ENCODE results near the gene OGFRL1.

The OGFRL1 gene

GRCh38 chr6:71336901-71337300, 48.3 kb downstream of the OGFRL1 start:
- no peak for DNase-seq

DNA sequence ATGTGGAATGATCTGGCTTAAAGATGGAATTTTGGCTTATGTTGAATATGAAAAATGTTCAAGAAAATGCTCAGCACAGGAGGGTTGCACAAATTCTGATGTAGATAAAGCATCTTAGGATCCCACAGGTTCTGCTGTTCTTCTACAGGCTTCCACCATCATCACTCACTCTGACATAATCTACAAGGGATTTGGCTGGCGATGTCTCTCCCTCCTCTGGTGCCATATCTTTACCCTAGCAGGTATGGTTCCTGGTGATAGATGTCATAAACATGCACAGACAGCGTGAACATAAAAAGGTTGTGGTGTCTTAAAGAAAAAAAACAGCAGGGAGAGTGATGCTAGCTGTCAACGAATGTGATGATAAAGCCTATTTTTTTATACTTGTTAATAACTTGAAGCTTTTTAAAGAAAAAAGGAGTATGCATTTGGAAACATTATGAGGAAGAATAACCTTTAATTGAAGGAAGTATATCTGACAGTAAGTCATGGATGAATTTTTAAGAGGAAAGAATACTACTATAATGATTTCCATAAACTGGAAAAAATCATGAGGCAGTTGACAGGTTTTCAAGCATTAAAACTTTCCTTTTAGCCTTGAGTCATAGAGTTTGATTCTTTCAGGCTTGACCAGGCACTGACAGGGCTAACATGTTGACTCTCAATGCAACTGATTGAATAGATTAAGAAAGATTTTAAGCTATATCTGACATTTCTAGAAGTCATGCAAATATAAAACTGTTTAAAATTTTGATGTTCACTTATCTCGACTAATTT, 50.1 kb downstream of the OGFRL1 start:
- DNase-seq = no peak

DNA sequence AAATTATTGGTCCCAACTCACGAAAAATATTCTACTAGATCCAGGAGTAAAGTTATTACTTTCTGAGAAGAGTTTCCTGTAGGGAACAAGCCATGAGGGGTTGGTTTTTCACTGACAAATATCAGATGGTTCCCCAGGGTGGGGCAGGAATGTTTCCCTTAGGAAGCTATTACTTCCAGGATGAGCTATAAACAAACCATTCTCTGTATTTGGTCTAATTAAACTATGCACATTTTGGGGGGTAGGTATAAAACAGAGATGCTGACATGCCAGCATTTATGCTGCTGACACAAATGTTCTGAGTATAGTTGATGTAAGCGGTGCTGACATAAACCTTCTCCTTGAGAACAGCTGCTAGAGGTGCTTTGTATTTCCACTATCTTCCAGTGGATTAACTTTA, 54.2 kb downstream of the OGFRL1 start:
- no peak for DNase-seq

GRCh38 chr6:71345476-71346333, 57.1 kb downstream of the OGFRL1 start:
- no peak for DNase-seq

DNA sequence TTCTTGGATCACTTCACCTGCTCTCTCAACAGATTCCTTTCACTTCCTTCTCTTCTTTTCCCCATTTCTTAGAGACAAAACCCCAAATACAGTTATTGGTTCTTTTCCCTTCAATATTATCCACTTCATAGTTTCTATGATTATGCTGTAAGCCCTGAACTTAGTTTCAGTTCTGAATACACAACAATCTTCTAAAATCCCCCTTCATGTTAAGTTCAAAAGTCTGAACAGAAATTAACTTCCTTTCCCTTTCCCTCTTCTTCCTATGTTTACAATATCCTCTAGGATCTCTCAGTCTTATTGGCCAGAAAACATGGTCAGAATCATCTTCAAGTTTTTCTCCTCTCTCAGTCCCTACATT, 57.7 kb downstream of the OGFRL1 start:
- no peak for DNase-seq

DNA sequence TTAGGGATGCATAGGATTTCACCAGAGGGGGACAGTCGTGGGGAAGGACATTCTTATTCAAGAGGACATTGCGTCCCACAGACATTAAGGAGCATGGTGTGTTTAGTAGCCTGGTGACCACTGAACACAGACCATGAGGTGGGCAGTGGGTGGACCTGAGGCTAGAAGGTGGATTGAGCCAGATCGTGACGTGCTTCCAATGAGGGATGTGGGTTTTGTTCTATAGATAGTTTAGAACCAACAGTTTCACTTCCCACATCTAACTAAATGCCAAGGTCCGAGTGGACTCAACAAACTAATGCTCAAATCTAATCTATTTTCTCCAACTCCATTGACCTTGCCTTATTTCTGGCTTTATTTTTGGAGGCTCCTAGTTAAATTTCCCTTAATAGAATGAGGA, 58.5 kb downstream of the OGFRL1 start:
- no peak for DNase-seq

- no peak for DNase-seq
Observed at GRCh38 chr6:71349395-71349794, 60.8 kb downstream of the OGFRL1 start.

GRCh38 chr6:71349976-71350615, 61.5 kb downstream of the OGFRL1 start:
- DNase-seq = no peak

DNA sequence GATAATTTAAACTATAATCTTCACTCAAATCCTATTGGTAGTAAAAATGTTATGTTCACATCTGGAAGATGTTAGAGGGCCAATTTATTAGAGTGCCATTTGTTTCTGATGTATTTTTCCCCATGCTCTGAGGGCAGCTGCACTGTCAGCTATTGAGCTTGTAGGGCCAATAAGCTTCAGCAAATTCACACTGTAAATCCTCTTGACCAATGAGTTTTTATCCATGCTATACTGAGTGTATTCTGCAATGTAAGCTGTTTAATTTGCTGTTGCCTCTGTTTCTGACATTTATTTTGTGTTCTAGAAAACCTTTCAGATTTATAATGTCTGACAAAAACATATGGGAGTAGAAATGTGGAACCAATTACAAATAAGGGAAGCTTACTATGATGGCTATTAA, 62.6 kb downstream of the OGFRL1 start:
- DNase-seq = no peak

All from activated CD4-positive, CD25-positive, alpha-beta regulatory T cell (primary cell).